ENCODE data around the gene RAPGEF1. TPM values are rescaled to one million over a fixed set of nuclear protein-coding genes. Genes with fewer than 3 reads are reported as not detected.

The RAPGEF1 gene
- total RNA-seq, 4 donors from 2014 or later: 43.0 to 58.3 (median 51.7) TPM

- Histone ChIP-seq H3K4me3 (peak overlapping the region; percentile 66), H3K27me3 (no peaks in the 10 kb centered on the region), H3K36me3 (no peaks in the 10 kb centered on the region), H3K27ac (peak overlapping the region; percentile 94), H3K4me1 (peaks cover 60% of the 10 kb centered on the region), H3K9me3 (no peaks in the 10 kb centered on the region)
- WGBS: 39% methylated on average over 11 of the region's 13 CpGs
- DNase-seq (ENCODE audit: low spot score in 2 of 2): no peak
- TF ChIP-seq, protein P1, sequence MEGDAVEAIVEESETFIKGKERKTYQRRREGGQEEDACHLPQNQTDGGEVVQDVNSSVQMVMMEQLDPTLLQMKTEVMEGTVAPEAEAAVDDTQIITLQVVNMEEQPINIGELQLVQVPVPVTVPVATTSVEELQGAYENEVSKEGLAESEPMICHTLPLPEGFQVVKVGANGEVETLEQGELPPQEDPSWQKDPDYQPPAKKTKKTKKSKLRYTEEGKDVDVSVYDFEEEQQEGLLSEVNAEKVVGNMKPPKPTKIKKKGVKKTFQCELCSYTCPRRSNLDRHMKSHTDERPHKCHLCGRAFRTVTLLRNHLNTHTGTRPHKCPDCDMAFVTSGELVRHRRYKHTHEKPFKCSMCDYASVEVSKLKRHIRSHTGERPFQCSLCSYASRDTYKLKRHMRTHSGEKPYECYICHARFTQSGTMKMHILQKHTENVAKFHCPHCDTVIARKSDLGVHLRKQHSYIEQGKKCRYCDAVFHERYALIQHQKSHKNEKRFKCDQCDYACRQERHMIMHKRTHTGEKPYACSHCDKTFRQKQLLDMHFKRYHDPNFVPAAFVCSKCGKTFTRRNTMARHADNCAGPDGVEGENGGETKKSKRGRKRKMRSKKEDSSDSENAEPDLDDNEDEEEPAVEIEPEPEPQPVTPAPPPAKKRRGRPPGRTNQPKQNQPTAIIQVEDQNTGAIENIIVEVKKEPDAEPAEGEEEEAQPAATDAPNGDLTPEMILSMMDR (IDR thresholded peaks at IDR 0.05): no peak
- no peak for TF ChIP-seq EP300 (IDR thresholded peaks at IDR 0.05)
- TF ChIP-seq POLR2A (IDR thresholded peaks at IDR 0.05): no peak
- no peak for TF ChIP-seq POLR2AphosphoS5 (IDR thresholded peaks at IDR 0.05)
Measured at GRCh38 chr9:131738293-131739132, 1.4 kb downstream of the RAPGEF1 start.

GRCh38 chr9:131737426-131737825, 2.5 kb downstream of the RAPGEF1 start:
- no peak overlapping the region for H3K27ac ChIP-seq
- H3K4me3 ChIP-seq: no peak overlapping the region
- DNase-seq (ENCODE audit: low spot score in 2 of 2): no peak
- 97% methylated on average over 12 of the region's 12 CpGs for WGBS
- no peaks in the 10 kb centered on the region for H3K27me3 ChIP-seq
- TF ChIP-seq POLR2AphosphoS5 (IDR thresholded peaks at IDR 0.05) (no peak), EP300 (IDR thresholded peaks at IDR 0.05) (no peak), POLR2A (IDR thresholded peaks at IDR 0.05) (no peak)
- TF ChIP-seq, protein P1 (IDR thresholded peaks at IDR 0.05): no peak
- no peaks in the 10 kb centered on the region for H3K36me3 ChIP-seq
- no peaks in the 10 kb centered on the region for H3K9me3 ChIP-seq
- H3K4me1 ChIP-seq: peaks cover 69% of the 10 kb centered on the region

- no peak overlapping the region for H3K27ac ChIP-seq
- TF ChIP-seq POLR2AphosphoS5 (IDR thresholded peaks at IDR 0.05) (no peak), EP300 (IDR thresholded peaks at IDR 0.05) (no peak), POLR2A (IDR thresholded peaks at IDR 0.05) (no peak)
- TF ChIP-seq, protein P1 (IDR thresholded peaks at IDR 0.05): no peak
- H3K4me1 ChIP-seq: peaks cover 79% of the 10 kb centered on the region
- DNase-seq (ENCODE audit: low spot score in 2 of 2): no peak
- 58% methylated on average over 4 of the region's 4 CpGs for WGBS
- H3K4me3 ChIP-seq: no peak overlapping the region
- H3K9me3 ChIP-seq: no peaks in the 10 kb centered on the region
- no peaks in the 10 kb centered on the region for H3K36me3 ChIP-seq
- no peaks in the 10 kb centered on the region for H3K27me3 ChIP-seq
Measured at GRCh38 chr9:131736431-131736830, 3.4 kb downstream of the RAPGEF1 start.

- Histone ChIP-seq H3K27me3 (no peaks in the 10 kb centered on the region), H3K36me3 (no peaks in the 10 kb centered on the region), H3K27ac (peak overlapping the region; percentile 19), H3K4me3 (no peak overlapping the region), H3K4me1 (peaks cover 88% of the 10 kb centered on the region), H3K9me3 (no peaks in the 10 kb centered on the region)
- TF ChIP-seq POLR2A (IDR thresholded peaks at IDR 0.05) (no peak), EP300 (IDR thresholded peaks at IDR 0.05) (no peak), POLR2AphosphoS5 (IDR thresholded peaks at IDR 0.05) (no peak)
- TF ChIP-seq, protein P1 (IDR thresholded peaks at IDR 0.05): no peak
- 68% methylated on average over 15 of the region's 15 CpGs for WGBS
- no peak for DNase-seq (ENCODE audit: low spot score in 2 of 2)
Measured at GRCh38 chr9:131735238-131736128, 4.4 kb downstream of the RAPGEF1 start.

DNA sequence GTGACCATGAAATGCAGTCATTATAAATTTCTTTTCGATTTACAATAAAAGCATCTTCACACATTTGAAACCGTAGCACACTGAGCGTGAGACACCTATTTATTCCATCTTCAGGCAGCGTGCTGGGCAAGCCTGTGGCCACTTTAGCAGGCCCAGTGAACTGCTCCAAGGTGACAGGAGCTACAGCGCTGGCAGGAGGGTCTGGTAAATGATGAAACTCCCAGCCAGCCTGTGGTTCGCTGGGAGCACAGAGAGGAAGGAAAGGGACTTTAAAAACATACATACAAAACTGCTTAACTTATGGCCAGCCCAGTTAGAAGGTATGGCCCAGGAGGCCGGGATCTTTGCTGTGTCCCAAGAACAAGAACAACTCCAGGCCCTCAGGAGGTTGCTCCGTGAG, 5.1 kb downstream of the RAPGEF1 start:
- Histone ChIP-seq H3K27ac (peak overlapping the region; percentile 19), H3K4me1 (peaks cover 85% of the 10 kb centered on the region)
- 87% methylated on average over 8 of the region's 8 CpGs for WGBS

More for the DNA sequence above, 5.1 kb downstream of the RAPGEF1 start:
- H3K9me3 ChIP-seq: no peaks in the 10 kb centered on the region
- H3K36me3 ChIP-seq: no peaks in the 10 kb centered on the region
- no peak for DNase-seq (ENCODE audit: low spot score in 2 of 2)
- TF ChIP-seq EP300 (IDR thresholded peaks at IDR 0.05) (no peak), POLR2AphosphoS5 (IDR thresholded peaks at IDR 0.05) (no peak)
- TF ChIP-seq, protein P1 (IDR thresholded peaks at IDR 0.05): no peak
- H3K4me3 ChIP-seq: no peak overlapping the region
- H3K27me3 ChIP-seq: no peaks in the 10 kb centered on the region
